Glutamatergic neuron (in vitro differentiated cells): ENCODE data around the gene ACTL9. TPM values are rescaled to one million over a fixed set of nuclear protein-coding genes. Genes with fewer than 3 reads are reported as not detected.

ENCODE experiments used
- DNase-seq: peaks from one replicate; pipeline ENCODE4 v3.0.0; 2022
- H3K27ac Mint-ChIP-seq: one replicate; pipeline ENCODE4 v1.8.0; 2020; ENCODE audit warnings: mild to moderate bottlenecking, mixed read lengths, inconsistent platforms; ENCODE audit not compliant: unreplicated experiment
- H3K27me3 Mint-ChIP-seq: one replicate; pipeline ENCODE4 v1.8.0; 2020; ENCODE audit warnings: mild to moderate bottlenecking, moderate library complexity, mixed read lengths, inconsistent platforms; ENCODE audit not compliant: unreplicated experiment
- H3K36me3 Mint-ChIP-seq: one replicate; pipeline ENCODE4 v1.8.0; 2020; ENCODE audit warnings: mild to moderate bottlenecking, mixed read lengths, inconsistent platforms; ENCODE audit not compliant: unreplicated experiment
- H3K4me1 Mint-ChIP-seq: one replicate; pipeline ENCODE4 v1.8.0; 2020; ENCODE audit warnings: mild to moderate bottlenecking, low read depth, mixed read lengths, inconsistent platforms; ENCODE audit not compliant: unreplicated experiment
- H3K4me3 Mint-ChIP-seq: one replicate; pipeline ENCODE4 v1.8.0; 2020; ENCODE audit warnings: mild to moderate bottlenecking, mixed read lengths, inconsistent platforms; ENCODE audit not compliant: unreplicated experiment
- H3K9me3 Mint-ChIP-seq: one replicate; pipeline ENCODE4 v1.8.0; 2020; ENCODE audit warnings: mild to moderate bottlenecking, moderate library complexity, mixed read lengths, inconsistent platforms; ENCODE audit not compliant: unreplicated experiment
- CTCF ChIP-seq: fragments of 200-600 bp; sonication (generic); IDR thresholded peaks from one replicate; pipeline ENCODE4 v1.5.0; 2021; ENCODE audit not compliant: partially characterized antibody, unreplicated experiment
- total RNA-seq: library from RNA; stranded (reverse); fragmentation: NEBNext Ultra II Directional; extraction: Animal tissue kit (Norgen Biotek cat#: 25700); gene quantifications from one replicate; pipeline ENCODE4 v1.2.1, GENCODE V29; 2021; ENCODE audit not compliant: unreplicated experiment

The ACTL9 gene
- total RNA-seq, 1 donor from 2014 or later = not detected

- peaks cover 2% of the 10 kb centered on the region for H3K9me3 Mint-ChIP-seq
- DNase-seq = no peak
- H3K27me3 Mint-ChIP-seq = peaks cover 4% of the 10 kb centered on the region
- no peak overlapping the region for H3K4me3 Mint-ChIP-seq
- no peaks in the 10 kb centered on the region for H3K4me1 Mint-ChIP-seq
- no peak for TF ChIP-seq CTCF
- H3K36me3 Mint-ChIP-seq = no peaks in the 10 kb centered on the region
- no peak overlapping the region for H3K27ac Mint-ChIP-seq
Observed at GRCh38 chr19:8702350-8702749, 3.8 kb upstream of the ACTL9 start.

GRCh38 chr19:8700956-8701355 lies 2.4 kb upstream of the ACTL9 start:
- Mint-ChIP-seq H3K4me1 (no peaks in the 10 kb centered on the region), H3K27ac (no peak overlapping the region), H3K9me3 (peaks cover 2% of the 10 kb centered on the region), H3K27me3 (peaks cover 4% of the 10 kb centered on the region), H3K36me3 (no peaks in the 10 kb centered on the region), H3K4me3 (no peak overlapping the region)
- no peak for TF ChIP-seq CTCF
- DNase-seq = no peak

GRCh38 chr19:8699908-8700307 lies 1.3 kb upstream of the ACTL9 start:
- no peaks in the 10 kb centered on the region for H3K36me3 Mint-ChIP-seq
- peaks cover 4% of the 10 kb centered on the region for H3K27me3 Mint-ChIP-seq
- DNase-seq = no peak
- H3K4me3 Mint-ChIP-seq = no peak overlapping the region
- H3K27ac Mint-ChIP-seq = no peak overlapping the region
- H3K9me3 Mint-ChIP-seq = peaks cover 2% of the 10 kb centered on the region
- TF ChIP-seq CTCF = no peak
- no peaks in the 10 kb centered on the region for H3K4me1 Mint-ChIP-seq

GRCh38 chr19:8697671-8698432 lies 743 bp downstream of the ACTL9 start:
- peak; percentile 48 for DNase-seq
- no peak overlapping the region for H3K27ac Mint-ChIP-seq
- no peaks in the 10 kb centered on the region for H3K36me3 Mint-ChIP-seq
- no peak overlapping the region for H3K4me3 Mint-ChIP-seq
- peaks cover 4% of the 10 kb centered on the region for H3K9me3 Mint-ChIP-seq
- H3K4me1 Mint-ChIP-seq = no peaks in the 10 kb centered on the region
- peaks cover 5% of the 10 kb centered on the region for H3K27me3 Mint-ChIP-seq
- peak; percentile 19 for TF ChIP-seq CTCF

- Mint-ChIP-seq H3K9me3 (peaks cover 4% of the 10 kb centered on the region), H3K4me1 (no peaks in the 10 kb centered on the region), H3K36me3 (no peaks in the 10 kb centered on the region), H3K27me3 (peaks cover 9% of the 10 kb centered on the region), H3K4me3 (no peak overlapping the region), H3K27ac (no peak overlapping the region)
- no peak for TF ChIP-seq CTCF
- DNase-seq = no peak
Observed at GRCh38 chr19:8696993-8697392, 1.6 kb downstream of the ACTL9 start.
